HG02973 (cell line): ENCODE data around the gene GAP43.
"Not testable (repeated sequence)": the region's sequence is repeated elsewhere in the genome, so short reads cannot be mapped to it uniquely, and the experiment has no call there.

Experiments
- ATAC-seq: cut with Tn5 transposase; IDR thresholded peaks from one replicate; pipeline ENCODE4 v1.9.1; 2021; ENCODE audit warnings: moderate library complexity; ENCODE audit not compliant: unreplicated experiment

Gene GAP43

GRCh38 chr3:115752978-115753377, 129.7 kb downstream of the GAP43 start:
- ATAC-seq: not testable (repeated sequence)

DNA sequence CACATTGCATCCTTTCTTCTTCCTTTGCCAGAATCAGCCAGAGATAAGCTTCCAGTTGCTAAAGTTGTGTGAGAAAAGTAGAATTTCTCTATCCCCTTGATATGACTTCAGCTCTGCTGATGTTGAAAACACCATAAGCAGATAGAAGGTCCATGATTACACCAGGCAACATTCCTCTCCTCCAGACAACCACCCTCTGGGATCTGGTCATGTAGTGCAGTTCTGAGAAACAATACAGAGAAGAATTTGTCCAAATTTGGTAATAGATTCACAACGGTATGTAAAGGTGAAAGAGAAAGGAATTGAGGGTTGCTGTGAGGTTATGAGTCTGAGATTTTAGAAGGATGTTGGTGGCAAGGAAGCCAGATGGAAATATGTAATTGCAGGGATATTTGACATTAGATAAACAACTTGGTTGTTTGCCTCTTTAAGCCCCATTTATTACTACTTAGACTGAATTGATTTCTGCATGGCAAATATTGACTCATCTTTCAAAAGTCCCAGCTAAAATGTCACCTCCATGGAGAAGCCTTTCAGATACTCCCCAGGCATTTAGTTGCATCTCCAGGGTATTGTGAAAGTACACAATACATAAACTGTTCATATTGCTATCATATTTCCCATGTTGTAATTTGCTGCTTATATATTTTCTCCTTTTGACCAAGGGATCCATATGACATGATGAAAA, 134.9 kb downstream of the GAP43 start:
- no peak for ATAC-seq

DNA sequence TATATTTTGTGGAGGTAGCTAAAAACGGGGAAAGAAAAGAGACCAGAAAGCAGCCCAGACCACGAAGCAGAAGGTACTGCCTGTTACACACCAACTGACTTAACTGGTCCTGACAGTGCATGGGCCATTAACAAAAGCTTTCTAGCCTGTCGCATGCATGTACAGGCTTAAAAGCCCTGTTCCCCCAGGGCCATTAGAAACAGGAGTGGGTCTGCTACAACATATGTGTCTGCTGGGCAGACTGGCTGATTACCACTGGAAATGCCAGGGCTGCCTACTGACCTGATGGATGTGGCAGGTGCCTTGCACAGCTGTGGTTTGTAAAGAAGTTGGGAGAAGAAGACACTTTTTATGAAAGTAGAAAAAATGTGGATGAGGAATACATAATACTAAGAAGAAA, 137.4 kb downstream of the GAP43 start:
- no peak for ATAC-seq

- ATAC-seq: no peak
Observed at GRCh38 chr3:115761927-115762305, 138.6 kb downstream of the GAP43 start.

- no peak for ATAC-seq
Observed at GRCh38 chr3:115766587-115767482, 143.5 kb downstream of the GAP43 start.

- ATAC-seq: no peak
Observed at GRCh38 chr3:115768661-115769060, 145.4 kb downstream of the GAP43 start.
